A549 (cell line): ENCODE results near the gene GDNF.
A peak's percentile ranks its signal among the peaks of the same experiment; 100 is the strongest.

Experiments
- CBX2 ChIP-seq: fragments of 200-600 bp; sonication (generic); IDR thresholded peaks from 2 replicates; pipeline ENCODE4 v1.6.1; 2016; ENCODE audit warnings: low read depth, mild to moderate bottlenecking, borderline replicate concordance
- CEBPB ChIP-seq, 2 experiments: fragments of >200 bp in 1 of 2; sonication (Bioruptor Twin) in 1 of 2; formaldehyde crosslinking in 1 of 2; IDR thresholded peaks; 2 replicates each; pipeline ENCODE4 v1.6.1; 2012 to 2016
- CTCF ChIP-seq: fragments of >200 bp; sonication (Bioruptor Twin); formaldehyde crosslinking; IDR thresholded peaks from 3 replicates; pipeline ENCODE4 v1.5.1; 2016
- FOSL2 ChIP-seq, 2 experiments: fragments of 450-650 bp in 1 of 2; fragments of >200 bp in 1 of 2; sonication (Bioruptor Twin) in 1 of 2; formaldehyde crosslinking; IDR thresholded peaks; 2 replicates each; pipeline versions ENCODE4 v1.5.0 to v1.6.1; 2016 to 2020; ENCODE audit warnings: mild to moderate bottlenecking in 1 of 2, moderate library complexity in 1 of 2
- KDM5A ChIP-seq: fragments of 200-600 bp; sonication (generic); IDR thresholded peaks from 2 replicates; pipeline ENCODE4 v1.6.1; 2016; ENCODE audit warnings: antibody characterized with exemption, mild to moderate bottlenecking
- POLR2A ChIP-seq: IDR thresholded peaks from 2 replicates; pipeline ENCODE4 v1.6.1; 2012; ENCODE audit warnings: mild to moderate bottlenecking, low read length
- RAD21 ChIP-seq, 2 experiments: fragments of >200 bp in 1 of 2; sonication (Bioruptor Twin) in 1 of 2; formaldehyde crosslinking in 1 of 2; IDR thresholded peaks in 1 of 2; conservative IDR thresholded peaks in 1 of 2; 2 replicates in 1 of 2; 3 replicates in 1 of 2; pipeline ENCODE4 v1.6.1; 2012 to 2018; ENCODE audit warnings: inconsistent platforms in 1 of 2
- RFX5 ChIP-seq: fragments of 450-650 bp; IDR thresholded peaks from 2 replicates; pipeline ENCODE4 v1.7.1; 2014; ENCODE audit warnings: antibody characterized with exemption, mild to moderate bottlenecking, moderate library complexity
- SREBF2 ChIP-seq: fragments of 450-650 bp; IDR thresholded peaks from 2 replicates; pipeline ENCODE4 v1.6.1; 2014; ENCODE audit warnings: mild to moderate bottlenecking, moderate library complexity
- TF ChIP-seq, protein P1 (sequence below): fragments of 450-650 bp; IDR thresholded peaks from 2 replicates; pipeline ENCODE4 v1.6.1; 2014; ENCODE audit warnings: antibody characterized with exemption

DNA sequence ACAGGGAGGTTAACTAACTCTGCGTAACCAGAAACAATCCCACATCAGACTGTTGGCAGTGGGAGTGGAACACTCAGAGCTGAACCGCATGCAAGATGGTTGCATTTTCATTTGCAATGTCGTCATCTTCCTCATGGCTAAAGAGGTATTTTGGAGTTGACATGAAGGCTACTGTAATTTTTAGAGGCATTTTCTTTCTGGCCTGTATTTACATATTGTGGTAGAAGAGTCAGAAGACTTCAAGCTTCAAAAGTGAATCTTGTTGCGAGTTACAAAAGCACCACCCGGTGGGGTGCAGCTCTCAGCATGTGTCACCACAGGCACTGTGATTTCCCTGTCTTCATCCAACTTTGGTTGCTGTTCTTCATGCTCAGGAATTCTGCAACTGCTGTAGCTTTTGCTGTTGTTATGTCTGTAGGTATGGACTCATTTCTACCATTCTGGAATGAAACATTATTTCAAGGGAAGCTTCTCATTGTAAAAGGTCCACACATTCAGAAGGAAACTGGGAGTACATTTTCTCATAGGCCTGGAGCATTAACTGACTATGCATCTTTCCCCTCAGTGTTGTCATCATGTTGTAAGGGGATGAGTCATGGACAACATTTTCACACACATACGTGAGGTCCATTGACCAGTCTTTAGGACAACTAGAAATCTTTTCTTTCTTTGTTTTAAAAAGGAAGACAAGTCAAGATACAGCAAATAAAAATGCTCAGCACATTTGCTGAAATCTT lies 35.4 kb upstream of the GDNF start:
- TF ChIP-seq CEBPB (IDR thresholded peaks at IDR 0.05), result no peak
- no peak for TF ChIP-seq FOSL2 (IDR thresholded peaks at IDR 0.05)
- TF ChIP-seq FOSL2 (CRISPR knock-in tag; IDR thresholded peaks at IDR 0.05), result peak; percentile 43; the same call in 1 of the 2 replicates
- TF ChIP-seq POLR2A, result no peak
- TF ChIP-seq, protein P1, sequence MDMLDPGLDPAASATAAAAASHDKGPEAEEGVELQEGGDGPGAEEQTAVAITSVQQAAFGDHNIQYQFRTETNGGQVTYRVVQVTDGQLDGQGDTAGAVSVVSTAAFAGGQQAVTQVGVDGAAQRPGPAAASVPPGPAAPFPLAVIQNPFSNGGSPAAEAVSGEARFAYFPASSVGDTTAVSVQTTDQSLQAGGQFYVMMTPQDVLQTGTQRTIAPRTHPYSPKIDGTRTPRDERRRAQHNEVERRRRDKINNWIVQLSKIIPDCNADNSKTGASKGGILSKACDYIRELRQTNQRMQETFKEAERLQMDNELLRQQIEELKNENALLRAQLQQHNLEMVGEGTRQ, result no peak
- TF ChIP-seq RAD21 (conservative IDR thresholded peaks at IDR 0.05 in 1 of 2, IDR thresholded peaks at IDR 0.05 in 1 of 2), result no peak
- no peak for TF ChIP-seq CTCF
- no peak for TF ChIP-seq SREBF2
- TF ChIP-seq CBX2, result no peak
- TF ChIP-seq RFX5, result no peak
- TF ChIP-seq KDM5A, result no peak
